GM12878 (cell line): ENCODE data around the gene EXOC3L4. TPM values are rescaled to one million over a fixed set of nuclear protein-coding genes. Genes with fewer than 3 reads are reported as not detected.
"Not testable (repeated sequence)": the region's sequence is repeated elsewhere in the genome, so short reads cannot be mapped to it uniquely, and the experiment has no call there.

Source experiments
- ATAC-seq: fragments of 200-7000 bp; cut with Tn5 transposase; 3 replicates; pipeline ENCODE4 v1.9.1; 2020; ENCODE audit warnings: mild to moderate bottlenecking, moderate library complexity
- BruUV-seq: library from RNA; stranded (reverse); fragments of 400-500 nt; replicated peaks from 2 replicates; lab custom pipeline; 2021; lab: Mats Ljungman, UMichigan
- CTCF ChIA-PET: fragments of 300-600 bp; sonication (Branson Sonifier 250); formaldehyde crosslinking; extraction: SDS; loops from one replicate; lab custom pipeline; 2021; ENCODE audit warnings: inconsistent platforms; lab: Yijun Ruan, JAX
- POLR2A ChIA-PET: fragments of 350-600 bp; formaldehyde crosslinking; extraction: SDS; loops from one replicate; lab custom pipeline; 2021; ENCODE audit warnings: inconsistent platforms; lab: Charles Lee
- RAD21 ChIA-PET: fragments of 300-600 bp; sonication (Branson Sonifier 250); formaldehyde crosslinking; loops from one replicate; lab custom pipeline; 2023; ENCODE audit warnings: antibody characterized with exemption; ENCODE audit not compliant: unreplicated experiment; lab: Charles Lee
- SMC1A ChIA-PET: fragments of 300-600 bp; sonication (Branson Sonifier 250); formaldehyde crosslinking; loops from one replicate; lab custom pipeline; 2023; ENCODE audit not compliant: unreplicated experiment, uncharacterized antibody; lab: Charles Lee
- DNase-seq: peaks from one replicate; pipeline ENCODE4 v3.0.0-alpha.2; 2011; ENCODE audit warnings: low read depth, low spot score
- FAIRE-seq: peaks from 3 replicates; lab custom pipeline; 2011; peaks lifted over from hg19 to GRCh38; lab: Jason Lieb, UNC
- H2AFZ ChIP-seq: 2 replicates; pipeline ENCODE4 v1.6.0; 2011; ENCODE audit warnings: low read depth, low read length, control low read depth; ENCODE audit not compliant: control insufficient read depth
- H3K27ac ChIP-seq: 2 replicates; pipeline ENCODE4 v1.5.1; 2011; ENCODE audit warnings: control low read depth; ENCODE audit not compliant: control insufficient read depth, insufficient read depth
- H3K27me3 ChIP-seq, 2 experiments: replicated peaks in 1 of 2; 2 replicates each; pipeline versions ENCODE4 v1.6.0 to v1.6.1; 2011; ENCODE audit warnings: low read length in 1 of 2; ENCODE audit not compliant: control insufficient read depth in 2 of 2, insufficient read depth in 2 of 2
- H3K36me3 ChIP-seq, 2 experiments: 2 replicates each; pipeline ENCODE4 v1.5.1; 2011; ENCODE audit warnings: low read length in 1 of 2; ENCODE audit not compliant: control insufficient read depth in 2 of 2, insufficient read depth in 2 of 2
- H3K4me1 ChIP-seq: 2 replicates; pipeline ENCODE4 v1.6.1; 2011; ENCODE audit warnings: mild to moderate bottlenecking, low read length, moderate library complexity, mixed read lengths; ENCODE audit not compliant: control insufficient read depth, insufficient read depth
- H3K4me2 ChIP-seq: 2 replicates; pipeline ENCODE4 v1.6.0; 2011; ENCODE audit warnings: control low read depth; ENCODE audit not compliant: control insufficient read depth, insufficient read depth
- H3K4me3 ChIP-seq: fragments of 200-600 bp; sonication (generic); 2 replicates; pipeline ENCODE4 v1.5.1; 2016
- H3K79me2 ChIP-seq: 2 replicates; pipeline ENCODE4 v1.6.0; 2011; ENCODE audit warnings: low read length; ENCODE audit not compliant: control insufficient read depth, insufficient read depth
- H3K9ac ChIP-seq: 2 replicates; pipeline ENCODE4 v1.8.0; 2011; ENCODE audit warnings: low read length, control low read depth, mixed read lengths; ENCODE audit not compliant: control insufficient read depth, insufficient read depth
- H3K9me3 ChIP-seq: replicated peaks from 3 replicates; pipeline ENCODE4 v1.5.1; 2011; ENCODE audit warnings: mild to moderate bottlenecking, low read length; ENCODE audit not compliant: control insufficient read depth, insufficient read depth
- H4K20me1 ChIP-seq: 2 replicates; pipeline ENCODE4 v1.6.0; 2011; ENCODE audit not compliant: control insufficient read depth, insufficient read depth
- EED ChIP-seq: sonication (generic); IDR thresholded peaks from 2 replicates; pipeline ENCODE4 v1.6.1; 2016; ENCODE audit warnings: antibody characterized with exemption, low read depth
- IKZF1 ChIP-seq: fragments of 450-650 bp; conservative IDR thresholded peaks from 2 replicates; pipeline ENCODE4 v1.6.1; 2017; ENCODE audit warnings: antibody characterized with exemption, mild to moderate bottlenecking
- IKZF2 ChIP-seq, 2 experiments: fragments of 450-650 bp; IDR thresholded peaks; 2 replicates each; pipeline ENCODE4 v1.6.1; 2017; ENCODE audit warnings: mild to moderate bottlenecking in 2 of 2, moderate library complexity in 2 of 2
- JUNB ChIP-seq: IDR thresholded peaks from 2 replicates; pipeline ENCODE4 v1.6.1; 2016; ENCODE audit warnings: antibody characterized with exemption, mild to moderate bottlenecking
- MTA2 ChIP-seq: fragments of 450-650 bp; IDR thresholded peaks from 2 replicates; pipeline ENCODE4 v1.6.1; 2016; ENCODE audit warnings: low read depth, mild to moderate bottlenecking, moderate library complexity
- NFYB ChIP-seq: IDR thresholded peaks from 2 replicates; pipeline ENCODE4 v1.6.1; 2011; ENCODE audit warnings: low read depth, mild to moderate bottlenecking, low read length, improper control_type of control experiment, moderate library complexity; ENCODE audit not compliant: insufficient read depth
- NR2F1 ChIP-seq: fragments of 450-650 bp; conservative IDR thresholded peaks from 2 replicates; pipeline ENCODE4 v1.6.1; 2017; ENCODE audit warnings: mild to moderate bottlenecking
- RELB ChIP-seq: fragments of 450-650 bp; IDR thresholded peaks from 2 replicates; pipeline ENCODE4 v1.6.1; 2017; ENCODE audit warnings: low read depth, mild to moderate bottlenecking, moderate library complexity
- SMARCA5 ChIP-seq: fragments of 450-650 bp; IDR thresholded peaks from 2 replicates; pipeline ENCODE4 v1.6.1; 2017; ENCODE audit warnings: mild to moderate bottlenecking
- ZNF217 ChIP-seq: fragments of 450-650 bp; IDR thresholded peaks from 2 replicates; pipeline ENCODE4 v1.6.1; 2017; ENCODE audit warnings: antibody characterized with exemption, mild to moderate bottlenecking
- WGBS: methylation state at CpG from one replicate; pipeline ENCODE4 v1.1.6; 2016; ENCODE audit warnings: low lambda C conversion rate; ENCODE audit not compliant: insufficient replicate concordance, insufficient coverage; ENCODE audit errors: missing lambda C conversion rate; 5-methylcytosine and 5-hydroxymethylcytosine counted together
- in situ Hi-C: fragments of 300-500 bp; cut with MboI; formaldehyde crosslinking; loops from 9 replicates; pipeline ENCODE4 v1.14.3; 2018; ENCODE audit warnings: mixed read lengths
- intact Hi-C: fragments of 100-400 bp; cut with micrococcal nuclease; formaldehyde crosslinking; loops from one replicate; pipeline ENCODE4 v1.14.2; 2022; ENCODE audit not compliant: unreplicated experiment
- polyA plus RNA-seq, 11 experiments: library from polyadenylated mRNA; depleted of rRNA in 4 of 11; unstranded in 6 of 11; stranded (reverse) in 5 of 11; fragments of >200 nt; fragmentation: Nextera tagmentation in 4 of 11; fragmentation: Illumina TruSeq in 1 of 11; extraction: Ambion mirVana in 4 of 11; extraction: Trizol in 1 of 11; gene quantifications; 1 replicate in 1 of 11; 2 replicates in 10 of 11; pipeline versions ENCODE4 v1.2.1 to v1.2.3, GENCODE V29; 2011 to 2016; ENCODE audit warnings: inconsistent platforms in 2 of 11, missing spikeins in 2 of 11, low read depth in 1 of 11
- total RNA-seq, 4 experiments: library from RNA; depleted of rRNA in 3 of 4; stranded (reverse); fragments of >200 nt in 3 of 4; fragmentation: Illumina TruSeq in 1 of 4; extraction: Trizol in 1 of 4; gene quantifications; 2 replicates each; pipeline versions ENCODE4 v1.2.1 to v1.2.3, GENCODE V29; 2013 to 2021

EXOC3L4 gene
- total and polyA plus RNA-seq, 10 of the 15 experiments (the other 5 are each of a cell fraction or from before 2014, with no cell fraction given): not detected

DNA sequence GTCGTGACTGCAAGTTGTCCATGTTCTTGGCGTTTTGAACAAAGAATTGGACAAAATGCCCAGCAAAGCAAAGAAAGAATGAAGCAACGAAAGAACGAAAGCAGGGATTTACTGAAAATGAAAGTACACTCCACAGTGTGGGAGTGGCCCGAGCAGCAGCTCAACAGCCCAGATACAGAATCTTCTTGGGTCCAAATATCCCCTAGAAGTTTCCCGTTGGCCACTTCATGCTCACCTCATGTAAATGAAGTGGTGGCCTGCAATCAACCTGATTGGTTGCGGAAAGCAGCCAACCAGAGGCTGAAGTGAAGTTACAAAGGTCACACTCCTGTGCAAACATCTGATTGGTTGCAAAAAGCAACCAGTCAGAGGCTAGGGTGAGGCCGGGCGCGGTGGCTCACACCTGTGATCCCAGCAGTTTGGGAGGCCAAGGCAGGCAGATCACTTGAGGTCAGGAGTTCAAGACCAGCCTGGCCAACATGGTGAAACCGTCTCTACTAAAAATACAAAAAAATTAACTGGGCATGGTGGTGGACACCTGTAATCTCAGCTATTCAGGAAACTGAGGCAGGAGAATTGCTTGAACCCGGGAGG, 20.7 kb downstream of the EXOC3L4 start:
- Histone ChIP-seq H2AFZ (peak overlapping the region; percentile 59), H3K9ac (peak overlapping the region; percentile 24; the same call in 1 of the 2 replicates), H3K27ac (peak overlapping the region; percentile 79), H3K4me2 (peak overlapping the region; percentile 85), H3K4me1 (peaks cover 58% of the 10 kb centered on the region)
- BruUV-seq, in situ Hi-C loops, H3K79me2 ChIP-seq, H3K4me3 ChIP-seq, DNase-seq, H3K27me3 ChIP-seq, FAIRE-seq, intact Hi-C loops, H3K9me3 ChIP-seq, H3K36me3 ChIP-seq, H4K20me1 ChIP-seq: not testable (repeated sequence)
- CTCF ChIA-PET: interaction anchor here (1.0 to 2.5 kb wide), 4 partner anchors 10 to 66 kb away, joined by 3 to 16 read pairs (median 12); no protein-coding TSS in a partner anchor
- ATAC-seq: peak; percentile 32
- WGBS: 38% methylated on average over 12 of the region's 12 CpGs
- POLR2A ChIA-PET: interaction anchor here (1.2 kb wide), 1 partner anchor 9 kb away, joined by 3 read pairs; no protein-coding TSS in a partner anchor
- SMC1A ChIA-PET: interaction anchor here (1.3 to 2.5 kb wide), 2 partner anchors 10 to 26 kb away, joined by 4 to 11 read pairs; no protein-coding TSS in a partner anchor
- RAD21 ChIA-PET: interaction anchor here (1.4 to 1.7 kb wide), 2 partner anchors 10 to 27 kb away, joined by 6 to 8 read pairs; no protein-coding TSS in a partner anchor
- TF ChIP-seq IKZF1 (peak; percentile 57), SMARCA5 (peak; percentile 67), RELB (peak; percentile 32; the same call in 1 of the 2 replicates), MTA2 (0 out of 2 replicates have a peak, but pooled peaks have one; percentile 27), EED (peak; percentile 55), ZNF217 (peak; percentile 93), IKZF2 (IDR thresholded peaks at IDR 0.05) (peak; percentile 36 to 61; a peak in 2 of 4 replicates), NFYB (peak; percentile 57; the same call in 1 of the 2 replicates), JUNB (peak; percentile 36; the same call in 1 of the 2 replicates), NR2F1 (peak; percentile 68)
- TF ChIP-seq, all 136 proteins: peak for 10; not testable (repeated sequence) for 126
